Measurements from ENCODE around the gene RNF149.
"Not testable (repeated sequence)": the region's sequence is repeated elsewhere in the genome, so short reads cannot be mapped to it uniquely, and the experiment has no call there.

RNF149 gene

DNA sequence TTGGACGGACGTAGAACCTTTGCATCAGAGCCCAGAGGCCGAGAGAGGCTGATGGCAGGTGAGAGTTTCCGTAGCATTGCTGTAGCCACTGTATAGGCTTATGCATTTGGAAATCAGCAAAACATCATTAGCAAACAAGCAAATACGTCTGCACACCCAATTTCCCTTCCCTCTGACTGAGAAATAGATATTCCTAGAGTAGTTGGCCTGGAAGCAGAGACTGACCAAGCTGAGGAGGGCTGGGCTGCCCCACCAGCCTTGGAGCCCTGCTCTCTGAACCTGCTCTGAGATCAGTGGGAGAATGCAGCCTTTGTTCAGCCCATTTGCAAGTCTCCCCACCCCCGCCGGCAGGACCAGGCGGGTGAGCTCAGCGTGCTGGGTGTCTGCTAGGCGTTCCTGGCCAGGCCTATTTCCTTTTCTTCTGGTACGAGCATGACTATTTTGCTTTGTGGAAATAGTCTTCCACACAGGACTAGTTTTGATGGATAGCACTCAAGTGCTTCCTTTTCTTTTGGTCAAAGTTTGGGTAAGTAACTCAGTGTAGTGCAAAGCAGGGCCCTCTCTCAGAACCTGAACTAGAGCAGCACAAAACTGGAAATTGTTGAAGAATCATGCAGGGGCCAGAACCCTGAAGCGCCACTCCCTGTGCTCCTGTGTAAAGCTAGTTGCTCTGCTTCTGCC, 21.9 kb upstream of the RNF149 start:
- no peak for DNase-seq

DNA sequence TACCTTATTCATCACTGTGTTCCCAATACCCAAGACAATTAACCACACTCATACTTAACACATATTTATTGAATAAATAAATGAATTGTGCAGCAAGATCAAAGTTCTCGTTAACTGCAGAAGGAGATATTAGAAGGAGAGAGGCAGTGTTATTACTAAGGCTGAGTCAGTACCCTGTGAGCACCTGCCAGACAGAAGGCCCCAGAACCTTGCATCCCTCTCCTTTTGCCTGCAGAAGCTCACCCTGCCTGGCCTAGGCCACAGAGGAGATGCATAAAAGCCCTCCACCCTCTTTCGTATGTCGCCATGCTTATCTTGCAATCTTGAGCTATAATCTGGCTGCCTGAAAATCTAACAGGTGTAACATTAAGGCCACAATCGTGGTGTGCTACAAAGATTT, 20.5 kb upstream of the RNF149 start:
- DNase-seq: no peak

DNA sequence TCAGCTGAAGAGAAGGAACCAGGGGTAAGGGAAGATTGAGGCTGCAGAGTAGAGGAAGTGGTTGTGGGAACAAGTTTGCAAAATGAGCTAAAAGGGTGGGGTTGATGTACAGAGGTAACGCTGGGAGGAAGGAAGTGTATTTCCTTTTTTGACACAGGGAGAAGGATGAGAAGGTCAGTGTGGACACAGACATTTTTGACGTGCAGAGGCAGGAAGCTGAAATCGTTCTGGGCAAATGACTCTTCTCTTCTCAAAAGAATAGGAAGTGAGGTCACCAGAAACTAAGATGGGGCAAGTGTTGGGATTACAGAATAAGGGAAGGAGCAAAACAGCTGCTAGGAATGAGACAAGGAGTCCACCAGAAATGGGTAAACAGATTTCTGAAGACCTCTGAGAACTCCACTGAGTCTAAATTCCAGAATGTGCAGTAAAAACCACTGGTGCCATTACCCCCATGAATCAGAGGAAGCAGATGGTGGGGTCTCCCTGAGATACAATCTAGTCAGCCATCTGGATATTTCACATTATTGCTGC, 20.0 kb upstream of the RNF149 start:
- no peak for DNase-seq

DNA sequence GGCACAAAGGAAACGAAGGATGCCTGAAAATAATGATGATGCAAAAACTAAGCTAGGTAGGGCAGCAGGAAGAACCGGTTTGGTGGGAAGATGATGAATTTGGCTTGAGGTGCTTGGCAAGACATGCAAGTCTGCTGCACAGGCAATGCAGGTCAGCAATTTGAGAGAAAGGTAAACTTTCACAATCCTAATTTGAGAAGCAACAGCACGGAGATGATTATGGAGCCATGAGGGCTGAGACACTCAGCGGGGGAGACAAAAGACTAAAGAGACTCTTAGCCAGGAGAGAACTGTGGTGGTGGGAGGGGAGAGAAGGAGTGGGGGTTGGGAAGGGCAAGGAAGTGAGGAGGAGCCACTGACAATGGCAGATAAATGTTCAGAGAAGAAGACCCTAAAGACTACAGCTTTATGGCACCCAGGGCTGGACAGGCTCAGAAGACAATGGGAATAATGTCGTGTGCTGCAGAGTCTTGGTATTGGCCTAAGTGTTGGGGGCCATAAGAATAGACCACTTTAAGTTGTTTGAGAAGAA, 19.4 kb upstream of the RNF149 start:
- no peak for DNase-seq

DNA sequence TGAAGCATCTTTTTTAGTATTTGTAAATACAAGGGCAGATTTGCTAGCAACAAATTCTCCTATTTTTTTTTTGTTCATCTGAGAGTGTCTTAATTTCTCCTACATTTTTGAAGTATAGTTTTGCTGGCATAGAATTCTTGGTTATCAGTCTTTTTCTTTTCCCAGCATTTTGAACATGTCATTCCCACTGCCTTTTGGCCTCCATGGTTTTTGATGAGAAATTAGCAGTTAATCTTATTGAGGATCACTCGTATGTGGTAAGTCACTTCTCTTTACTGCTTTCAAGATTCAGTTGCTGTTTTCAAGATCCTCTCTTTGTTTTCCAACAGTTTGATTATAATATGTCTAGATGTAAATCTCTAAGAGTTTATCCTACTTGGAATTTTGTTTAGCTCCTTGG, 16.9 kb upstream of the RNF149 start:
- DNase-seq: no peak

DNA sequence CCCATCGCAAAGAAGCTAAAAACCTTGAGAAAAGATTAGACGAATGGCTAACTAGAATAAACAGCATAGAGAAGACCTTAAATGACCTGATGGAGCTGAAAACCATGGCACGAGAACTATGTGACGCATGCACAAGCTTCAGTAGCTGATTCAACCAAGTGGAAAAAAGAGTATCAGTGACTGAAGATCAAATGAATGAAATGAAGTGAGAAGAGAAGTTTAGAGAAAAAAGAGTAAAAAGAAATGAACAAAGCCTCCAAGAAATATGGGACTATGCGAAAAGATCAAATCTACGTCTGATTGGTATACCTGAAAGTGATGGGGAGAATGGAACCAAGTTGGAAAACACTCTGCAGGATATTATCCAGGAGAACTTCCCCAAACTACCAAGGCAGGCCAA, 8.1 kb upstream of the RNF149 start:
- DNase-seq: not testable (repeated sequence)

DNA sequence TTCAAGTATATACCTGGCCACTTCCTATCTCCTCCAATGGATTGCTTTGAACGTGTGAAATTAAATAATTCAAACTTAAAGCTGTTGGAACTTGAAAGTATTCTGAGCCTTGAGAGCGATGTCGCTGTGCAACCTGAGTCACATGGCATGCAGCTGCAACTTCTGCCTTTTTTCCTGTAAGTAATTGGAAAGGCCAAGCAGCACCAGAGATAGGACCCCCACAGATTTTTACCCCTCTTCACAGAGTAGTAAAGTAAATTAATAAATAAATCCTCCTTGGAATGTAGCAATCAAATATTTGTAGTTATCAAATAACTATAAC, 3.2 kb upstream of the RNF149 start:
- DNase-seq: no peak

DNA sequence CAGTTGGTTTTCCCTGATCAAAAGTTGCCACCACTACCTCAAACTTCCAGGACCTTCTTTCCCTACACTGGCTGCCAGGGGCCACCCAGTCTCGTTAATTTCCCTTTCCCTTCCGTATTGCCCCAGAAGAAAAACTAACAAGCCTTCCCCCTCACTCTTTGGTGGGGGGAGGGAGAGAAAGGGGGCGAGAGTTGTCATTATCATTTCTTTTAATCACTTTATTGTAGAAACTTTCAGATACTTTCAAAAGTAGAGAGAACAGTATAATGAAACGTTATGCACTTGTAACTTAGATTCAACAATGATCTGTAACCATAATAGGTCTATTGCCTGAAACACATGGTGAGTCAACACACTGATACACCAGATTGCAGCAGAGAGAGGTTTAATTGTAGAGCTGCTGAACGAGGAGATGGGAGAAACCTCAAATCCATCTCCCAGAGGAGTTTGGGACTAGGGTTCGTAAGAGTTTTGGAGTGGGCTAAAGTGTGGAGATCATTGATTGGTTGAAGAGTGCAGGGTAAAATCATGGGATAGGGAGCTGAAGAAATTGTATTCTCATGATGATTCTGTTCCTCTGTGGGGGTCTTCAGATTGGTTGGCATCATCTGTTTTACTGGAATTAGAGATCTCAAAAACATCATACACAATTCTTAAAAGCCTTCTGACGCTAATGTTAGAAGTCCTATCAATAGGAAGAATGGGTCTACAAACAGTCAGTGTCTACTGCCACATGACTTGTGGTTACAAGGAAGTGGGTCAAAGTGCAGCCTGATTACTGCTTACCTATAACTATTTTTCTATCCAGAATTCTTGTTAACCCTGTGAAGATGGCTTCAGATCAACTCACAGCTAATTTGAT, 2.6 kb upstream of the RNF149 start:
- DNase-seq: no peak

DNA sequence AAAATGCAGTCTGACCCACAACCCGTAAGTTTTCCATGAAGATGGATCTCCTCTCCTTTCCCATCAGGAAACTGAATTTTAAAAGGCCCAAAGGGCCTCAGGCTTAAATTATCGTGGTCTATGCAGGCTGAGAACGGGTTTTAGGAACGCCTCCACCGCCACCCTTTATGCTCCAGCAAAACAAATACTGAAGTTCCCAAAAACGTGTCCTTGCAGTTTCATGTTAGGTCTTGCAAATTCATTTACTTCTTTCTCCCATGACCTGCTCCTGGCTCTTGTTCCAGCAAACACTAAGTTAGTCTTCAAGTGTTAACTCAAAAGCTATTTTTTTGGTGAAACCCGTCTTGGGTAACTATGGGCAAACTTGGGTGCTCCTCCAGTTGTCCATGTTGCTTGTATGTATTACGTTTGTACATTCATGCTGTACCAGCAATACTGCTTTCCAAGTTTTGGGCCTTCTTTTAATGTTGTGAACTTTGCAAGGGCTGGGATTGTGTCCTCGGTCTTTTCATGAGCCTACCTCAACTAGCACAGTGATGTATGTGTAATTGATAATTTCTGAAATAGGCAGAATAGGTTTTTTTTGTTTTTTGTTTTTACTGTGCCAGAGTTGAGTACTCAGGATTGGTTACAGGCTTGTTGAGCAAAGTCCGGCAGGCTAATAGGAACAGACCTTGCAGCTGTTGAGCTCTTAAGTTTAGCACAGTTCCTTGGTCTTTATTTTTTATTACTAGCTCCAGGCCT, 1.8 kb upstream of the RNF149 start:
- no peak for DNase-seq

DNA sequence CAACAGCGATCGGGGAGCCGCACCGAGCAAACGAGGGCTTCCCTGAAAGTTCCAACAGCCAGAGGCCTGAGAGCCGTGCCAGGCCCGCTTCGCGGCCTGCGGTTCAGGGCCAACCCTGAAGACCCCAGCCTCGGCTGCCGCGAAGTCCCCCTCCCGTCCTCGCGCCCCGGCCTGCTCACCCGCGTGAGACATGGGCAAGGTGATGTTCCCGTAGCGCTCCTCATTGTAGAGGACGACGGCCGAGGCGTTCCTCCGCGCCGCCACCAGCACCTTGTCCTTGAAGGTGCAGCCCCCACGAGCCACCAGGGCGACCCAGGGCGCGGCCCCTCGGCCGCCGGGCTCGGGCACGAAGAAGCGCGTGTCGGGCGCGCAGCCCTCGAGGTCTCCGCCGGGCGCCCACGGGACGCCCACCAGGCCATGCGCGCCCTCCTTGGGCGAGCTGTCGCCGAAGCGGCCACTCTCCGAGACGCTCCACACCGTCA, 510 bp downstream of the RNF149 start:
- DNase-seq: peak; percentile 15

DNA sequence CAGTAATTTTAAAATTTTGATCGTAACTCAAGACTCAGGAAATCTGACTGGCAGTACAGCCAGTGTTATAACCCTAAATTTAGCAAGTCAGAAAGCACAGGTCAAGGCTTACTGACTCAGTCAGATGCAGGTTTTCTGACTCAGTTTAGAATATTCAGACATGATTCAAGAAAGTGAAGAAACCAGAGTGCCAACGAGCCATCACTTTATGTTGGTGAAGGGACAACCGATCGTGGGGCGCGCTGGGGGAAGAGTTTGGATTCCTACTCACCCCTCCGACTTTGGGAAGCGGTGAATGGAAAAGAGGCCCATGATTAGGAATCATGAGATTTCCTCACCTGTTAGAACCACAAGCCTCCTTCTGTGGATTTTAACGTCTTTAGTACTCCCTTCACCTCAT, 998 bp downstream of the RNF149 start:
- no peak for DNase-seq

DNA sequence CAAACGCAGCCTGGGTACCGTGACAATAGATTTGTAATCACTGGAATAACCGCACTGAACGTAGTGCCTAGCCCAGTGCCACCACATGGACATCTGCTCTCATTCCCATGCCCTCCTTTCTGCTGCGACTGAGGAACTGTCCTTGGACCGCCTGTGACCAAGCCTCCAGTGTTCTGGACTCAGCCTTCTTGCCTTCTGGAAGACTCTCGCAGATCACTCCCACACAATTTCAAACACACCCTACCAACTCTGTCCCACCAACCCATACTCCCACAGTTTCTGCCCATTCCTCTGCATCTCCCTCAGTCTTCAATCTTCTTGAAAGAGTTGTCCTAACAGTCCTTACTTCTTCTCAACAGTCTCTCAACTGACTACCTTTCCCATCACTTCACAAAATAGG, 2.1 kb downstream of the RNF149 start:
- no peak for DNase-seq

DNA sequence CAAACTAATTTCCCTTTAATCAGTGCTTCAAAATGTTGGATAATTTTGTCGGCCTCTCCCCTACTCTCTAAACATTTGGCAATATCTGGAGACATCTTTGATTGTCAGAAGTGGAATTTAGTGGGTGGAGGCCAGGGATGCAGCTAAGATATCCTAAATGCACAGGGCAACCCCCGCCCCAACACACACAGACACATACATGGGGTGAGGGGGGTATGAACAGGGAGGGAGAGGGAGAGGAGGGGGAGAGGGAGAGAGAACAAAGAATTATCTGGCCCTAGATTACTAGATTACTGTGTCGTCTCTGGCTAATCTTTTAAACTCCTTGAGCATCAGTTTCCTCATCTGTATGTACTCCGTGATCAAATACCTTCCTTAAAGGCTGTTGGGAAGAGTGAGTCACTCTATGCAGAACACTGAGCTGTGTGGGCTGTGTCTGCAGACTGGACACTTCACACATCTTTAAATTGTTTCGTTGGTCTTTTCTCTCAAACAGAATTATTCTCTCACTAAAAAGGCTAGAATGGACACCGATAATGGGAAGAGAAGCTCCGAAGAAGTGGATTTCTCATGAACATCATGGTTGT, 2.9 kb downstream of the RNF149 start:
- no peak for DNase-seq

DNA sequence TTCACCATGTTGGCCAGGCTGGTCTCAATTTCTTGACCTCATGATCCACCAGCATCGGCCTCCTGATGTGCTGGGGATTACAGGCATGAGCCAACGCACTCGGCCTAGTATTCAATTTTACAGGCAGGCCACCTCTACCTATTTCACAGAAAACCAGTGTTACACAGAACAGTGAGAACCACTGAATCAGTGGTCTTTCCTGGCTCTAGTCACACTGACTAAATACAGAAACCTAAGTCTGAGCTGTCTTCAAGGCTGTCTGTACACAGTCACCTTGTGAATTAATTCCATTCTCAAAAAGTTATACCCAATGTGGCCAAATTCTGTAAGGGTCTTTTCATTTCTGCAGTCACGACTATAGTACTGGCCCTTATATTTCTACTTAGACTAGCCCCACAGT, 3.5 kb downstream of the RNF149 start:
- no peak for DNase-seq

DNA sequence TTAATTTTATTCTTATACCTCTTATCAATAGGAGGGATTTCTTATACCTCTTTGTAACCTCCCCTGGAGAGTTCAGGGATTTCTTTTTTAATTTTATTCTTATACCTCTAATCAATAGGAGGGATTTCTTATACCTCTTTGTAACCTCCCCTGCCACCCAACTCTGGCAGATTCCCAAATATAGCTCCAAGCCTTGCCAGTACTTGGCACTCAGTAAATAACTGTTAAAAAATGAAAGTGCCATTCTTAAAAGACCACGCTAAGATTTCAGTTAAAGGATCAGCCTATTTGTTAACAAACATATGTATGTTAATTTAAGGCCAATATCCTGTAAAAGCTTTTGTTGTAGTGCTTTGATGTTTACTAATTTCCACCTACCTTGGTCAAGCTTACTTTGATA, 4.8 kb downstream of the RNF149 start:
- no peak for DNase-seq

DNA sequence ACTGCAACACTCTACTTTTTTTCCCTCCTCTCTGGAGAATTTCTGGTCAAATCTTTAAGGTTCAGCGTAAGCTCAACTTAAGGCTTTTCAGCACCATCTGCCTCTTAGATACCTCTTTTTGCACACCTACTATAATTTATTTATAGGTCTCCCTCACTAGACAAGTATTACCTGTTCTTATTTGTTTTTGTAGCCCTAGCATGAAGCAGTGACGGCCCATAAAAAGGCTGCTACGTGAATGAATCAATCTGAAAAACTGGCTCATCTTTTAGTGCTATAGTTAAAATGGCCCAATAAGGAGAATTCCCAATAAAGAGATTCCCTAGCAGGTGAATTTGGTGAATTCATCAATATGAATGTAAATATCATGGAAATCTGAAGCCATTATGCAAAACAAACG, 6.5 kb downstream of the RNF149 start:
- DNase-seq: no peak

DNA sequence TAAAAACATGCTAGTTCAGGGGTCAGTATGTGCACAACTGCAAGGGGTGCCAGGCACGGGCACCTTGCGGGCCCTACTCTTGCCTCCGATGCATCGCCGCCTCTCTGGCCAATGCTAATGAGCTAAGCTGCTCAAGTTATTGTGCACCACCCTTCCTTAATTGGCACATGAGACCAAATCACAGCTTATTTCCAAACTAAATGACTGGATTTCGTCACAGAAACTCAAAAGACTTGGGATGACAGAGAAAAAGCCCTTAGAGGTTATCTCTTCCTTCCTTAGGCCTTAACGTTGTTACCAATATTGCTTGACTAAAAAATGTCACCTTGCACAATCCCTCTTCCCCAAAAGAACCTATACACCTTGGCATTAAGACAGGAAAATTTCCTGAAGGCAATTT, 7.7 kb downstream of the RNF149 start:
- DNase-seq: no peak

DNA sequence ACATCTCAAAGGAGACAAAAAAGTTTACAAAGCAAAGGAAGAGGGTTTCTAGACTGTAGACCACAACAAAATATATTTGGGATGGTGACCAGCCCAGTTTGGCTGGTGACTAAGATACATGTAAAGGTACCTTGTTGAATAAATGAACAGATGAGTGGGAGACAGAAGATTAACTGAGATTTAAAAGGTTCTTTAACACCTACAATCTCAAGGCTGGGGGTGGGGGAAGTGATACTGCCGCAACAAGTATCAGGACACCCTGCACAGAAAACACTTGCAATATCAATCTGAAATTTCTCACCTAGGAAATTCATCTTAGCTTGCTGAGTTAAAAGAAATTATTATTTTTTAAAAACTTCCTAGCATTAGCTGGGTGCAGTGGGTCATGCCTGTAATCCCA, 8.3 kb downstream of the RNF149 start:
- no peak for DNase-seq

DNA sequence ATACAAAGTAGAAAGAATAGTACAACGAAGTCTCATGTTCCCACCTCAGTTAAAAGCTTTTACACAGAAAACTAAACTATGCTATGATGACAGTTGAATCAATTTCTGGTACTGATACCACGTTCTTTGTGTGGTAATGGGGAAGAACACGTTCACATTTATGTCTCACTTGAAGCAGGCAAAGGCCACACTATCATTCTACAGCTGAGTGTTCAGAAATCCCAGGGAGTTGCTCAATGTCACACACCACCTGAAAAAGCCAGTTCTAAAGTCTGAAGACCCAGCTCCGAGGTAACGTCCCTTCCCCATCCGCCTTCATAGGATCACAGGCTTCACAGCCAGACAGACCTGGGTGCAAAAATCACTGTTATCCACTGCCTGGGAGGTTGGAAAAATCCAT, 8.9 kb downstream of the RNF149 start:
- no peak for DNase-seq

DNA sequence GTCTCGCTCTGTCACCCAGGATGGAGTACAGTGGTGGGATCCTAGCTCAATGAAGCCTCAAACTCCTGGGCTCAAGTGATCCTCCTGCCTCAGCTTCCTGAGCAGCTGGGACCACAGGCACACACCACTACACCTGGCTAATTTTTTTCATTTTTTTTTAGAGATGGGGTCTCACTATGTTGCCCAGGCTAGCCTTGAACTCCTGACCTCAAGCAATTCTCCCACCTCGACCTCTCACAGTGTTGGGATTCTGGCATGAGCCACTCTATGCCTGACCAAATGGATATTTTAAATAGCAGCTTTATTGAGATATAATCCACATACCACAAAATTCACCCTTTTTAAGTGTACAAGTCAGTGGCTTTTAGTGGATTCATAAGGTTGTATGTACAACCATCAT, 11.1 kb downstream of the RNF149 start:
- DNase-seq: no peak

DNA sequence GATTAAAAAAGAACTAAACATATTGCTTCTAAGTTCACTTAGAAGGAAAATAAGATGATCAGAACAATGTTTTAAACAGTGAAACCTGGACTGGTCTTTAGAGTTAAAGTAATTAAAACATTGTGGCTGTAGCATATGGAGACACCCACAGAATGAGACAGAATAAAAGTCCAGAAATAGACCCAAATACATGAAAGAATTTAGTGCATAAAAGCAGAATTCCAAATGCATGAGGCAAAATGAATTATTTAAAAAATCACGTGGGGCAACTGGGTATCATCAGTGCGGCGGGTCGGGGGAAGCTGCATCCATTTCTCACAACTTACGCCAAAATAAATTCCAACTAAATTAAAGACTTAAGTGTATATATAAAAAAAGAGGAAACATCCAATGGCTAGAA, 12.1 kb downstream of the RNF149 start:
- DNase-seq: no peak

DNA sequence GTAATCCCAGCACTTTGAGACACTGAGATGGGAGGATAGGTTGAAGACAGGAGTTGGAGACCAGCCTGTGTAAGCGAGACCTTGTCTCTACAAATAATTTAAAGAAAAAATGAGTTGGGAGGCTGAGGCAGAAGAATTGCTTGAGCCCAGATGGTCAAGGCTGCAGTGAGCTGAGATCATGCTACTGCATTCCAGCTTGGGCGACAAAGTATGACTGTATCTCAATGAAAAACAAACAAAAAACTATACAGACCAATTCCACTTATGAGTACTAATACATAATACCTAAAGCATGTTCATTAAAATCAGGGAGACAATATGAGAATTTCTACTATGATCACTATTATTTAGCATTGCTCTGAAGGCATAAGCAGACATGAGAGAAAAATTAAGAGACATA, 12.6 kb downstream of the RNF149 start:
- no peak for DNase-seq

DNA sequence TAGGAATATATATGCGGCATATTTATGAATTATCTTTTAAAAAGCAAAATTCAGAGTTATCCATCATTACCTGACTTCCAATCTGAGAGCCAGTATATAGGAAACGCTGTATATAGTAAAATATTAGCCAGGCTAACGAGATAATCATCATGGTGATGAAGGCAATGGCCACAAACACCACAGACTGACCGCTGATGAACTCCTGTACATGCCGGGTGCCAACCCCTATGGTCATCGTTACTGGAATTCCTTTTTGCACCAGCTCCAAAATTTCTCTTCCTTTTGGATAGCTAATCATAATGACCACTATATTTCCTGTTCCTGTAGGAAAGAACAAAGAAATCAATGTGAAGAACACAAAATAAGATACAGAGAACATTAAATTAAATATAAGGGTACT, 13.6 kb downstream of the RNF149 start:
- DNase-seq: no peak

All from T-helper 9 cell (primary cell).